Measurements from ENCODE around the gene HIP1. TPM values are rescaled to one million over a fixed set of nuclear protein-coding genes. Genes with fewer than 3 reads are reported as not detected.

HIP1 gene
- polyA plus RNA-seq, 2 of the 4 experiments (the other 2 are of a cell fraction): 17.3 to 33.4 TPM

GRCh38 chr7:75591467-75592255, 147.1 kb downstream of the HIP1 start (continued):
- TF ChIP-seq, protein P1, sequence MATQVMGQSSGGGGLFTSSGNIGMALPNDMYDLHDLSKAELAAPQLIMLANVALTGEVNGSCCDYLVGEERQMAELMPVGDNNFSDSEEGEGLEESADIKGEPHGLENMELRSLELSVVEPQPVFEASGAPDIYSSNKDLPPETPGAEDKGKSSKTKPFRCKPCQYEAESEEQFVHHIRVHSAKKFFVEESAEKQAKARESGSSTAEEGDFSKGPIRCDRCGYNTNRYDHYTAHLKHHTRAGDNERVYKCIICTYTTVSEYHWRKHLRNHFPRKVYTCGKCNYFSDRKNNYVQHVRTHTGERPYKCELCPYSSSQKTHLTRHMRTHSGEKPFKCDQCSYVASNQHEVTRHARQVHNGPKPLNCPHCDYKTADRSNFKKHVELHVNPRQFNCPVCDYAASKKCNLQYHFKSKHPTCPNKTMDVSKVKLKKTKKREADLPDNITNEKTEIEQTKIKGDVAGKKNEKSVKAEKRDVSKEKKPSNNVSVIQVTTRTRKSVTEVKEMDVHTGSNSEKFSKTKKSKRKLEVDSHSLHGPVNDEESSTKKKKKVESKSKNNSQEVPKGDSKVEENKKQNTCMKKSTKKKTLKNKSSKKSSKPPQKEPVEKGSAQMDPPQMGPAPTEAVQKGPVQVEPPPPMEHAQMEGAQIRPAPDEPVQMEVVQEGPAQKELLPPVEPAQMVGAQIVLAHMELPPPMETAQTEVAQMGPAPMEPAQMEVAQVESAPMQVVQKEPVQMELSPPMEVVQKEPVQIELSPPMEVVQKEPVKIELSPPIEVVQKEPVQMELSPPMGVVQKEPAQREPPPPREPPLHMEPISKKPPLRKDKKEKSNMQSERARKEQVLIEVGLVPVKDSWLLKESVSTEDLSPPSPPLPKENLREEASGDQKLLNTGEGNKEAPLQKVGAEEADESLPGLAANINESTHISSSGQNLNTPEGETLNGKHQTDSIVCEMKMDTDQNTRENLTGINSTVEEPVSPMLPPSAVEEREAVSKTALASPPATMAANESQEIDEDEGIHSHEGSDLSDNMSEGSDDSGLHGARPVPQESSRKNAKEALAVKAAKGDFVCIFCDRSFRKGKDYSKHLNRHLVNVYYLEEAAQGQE (IDR thresholded peaks at IDR 0.05): no peak
- TF ChIP-seq EHMT2 (IDR thresholded peaks at IDR 0.05; ENCODE audit: low read depth): no peak

DNA sequence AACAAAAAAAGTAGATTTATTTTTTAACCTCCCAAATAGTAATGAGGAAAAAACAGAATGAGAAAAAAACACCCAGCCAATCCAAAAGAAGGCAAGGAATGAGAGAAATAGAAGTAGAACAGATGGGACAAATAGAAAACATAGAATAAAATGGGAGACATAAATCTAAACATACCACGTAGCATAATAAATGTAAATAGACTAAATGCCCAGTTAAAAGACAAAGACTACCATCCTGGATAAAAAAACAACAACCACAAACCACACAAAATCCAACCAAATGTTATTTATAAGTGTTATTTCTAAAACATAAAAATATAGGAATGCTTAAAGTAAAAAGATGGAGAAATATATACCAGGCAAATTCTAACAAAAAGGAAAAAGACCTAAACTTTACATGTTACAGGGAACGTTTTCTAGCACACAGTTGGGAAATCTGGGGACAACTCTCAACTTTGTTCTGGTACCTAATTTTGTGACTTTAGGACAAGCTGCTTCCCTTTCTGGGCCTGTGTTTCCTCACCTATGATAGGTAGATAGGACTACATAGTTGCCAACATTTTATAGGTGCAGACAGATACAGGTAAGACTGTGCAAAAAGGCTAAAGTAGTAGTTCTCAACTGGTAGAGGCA, 148.3 kb downstream of the HIP1 start:
- no peak overlapping the region for H3K4me2 ChIP-seq
- POLR2A ChIA-PET: no interaction called here
- no peaks in the 10 kb centered on the region for H3K4me1 ChIP-seq
- H3K4me3 ChIP-seq: no peak overlapping the region
- DNase-seq (ENCODE audit: low read depth in 1 of 2, low spot score in 1 of 2) (no peak), FAIRE-seq (no peak), ATAC-seq (no peak)
- CTCF ChIA-PET: no interaction called here
- WGBS (ENCODE audit: missing lambda C conversion rate): 87% methylated on average over 2 of the region's 2 CpGs
- H3K27ac ChIP-seq: no peak overlapping the region
- TF ChIP-seq, protein P2, sequence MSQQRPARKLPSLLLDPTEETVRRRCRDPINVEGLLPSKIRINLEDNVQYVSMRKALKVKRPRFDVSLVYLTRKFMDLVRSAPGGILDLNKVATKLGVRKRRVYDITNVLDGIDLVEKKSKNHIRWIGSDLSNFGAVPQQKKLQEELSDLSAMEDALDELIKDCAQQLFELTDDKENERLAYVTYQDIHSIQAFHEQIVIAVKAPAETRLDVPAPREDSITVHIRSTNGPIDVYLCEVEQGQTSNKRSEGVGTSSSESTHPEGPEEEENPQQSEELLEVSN (IDR thresholded peaks at IDR 0.05; ENCODE audit: borderline replicate concordance, low read depth): no peak
- no peak for TF ChIP-seq ZC3H11A (IDR thresholded peaks at IDR 0.05)
- no peak for TF ChIP-seq RFX5 (IDR thresholded peaks at IDR 0.05)
- TF ChIP-seq ZNF302 (CRISPR knock-in tag; IDR thresholded peaks at IDR 0.05): no peak
- no peak for TF ChIP-seq NFE2L2 (conservative IDR thresholded peaks at IDR 0.05; ENCODE audit: low read length)
- no peak for TF ChIP-seq HOXA7 (CRISPR knock-in tag; IDR thresholded peaks at IDR 0.05)
- TF ChIP-seq EHMT2 (IDR thresholded peaks at IDR 0.05; ENCODE audit: low read depth): no peak
- TF ChIP-seq MAX (IDR thresholded peaks at IDR 0.05): no peak
- no peak for TF ChIP-seq CEBPB (IDR thresholded peaks at IDR 0.05)
- no peak for TF ChIP-seq HDAC2 (IDR thresholded peaks at IDR 0.05)
- TF ChIP-seq ESRRA (IDR thresholded peaks at IDR 0.05; ENCODE audit: borderline replicate concordance, low read length): no peak
- TF ChIP-seq, protein P3, sequence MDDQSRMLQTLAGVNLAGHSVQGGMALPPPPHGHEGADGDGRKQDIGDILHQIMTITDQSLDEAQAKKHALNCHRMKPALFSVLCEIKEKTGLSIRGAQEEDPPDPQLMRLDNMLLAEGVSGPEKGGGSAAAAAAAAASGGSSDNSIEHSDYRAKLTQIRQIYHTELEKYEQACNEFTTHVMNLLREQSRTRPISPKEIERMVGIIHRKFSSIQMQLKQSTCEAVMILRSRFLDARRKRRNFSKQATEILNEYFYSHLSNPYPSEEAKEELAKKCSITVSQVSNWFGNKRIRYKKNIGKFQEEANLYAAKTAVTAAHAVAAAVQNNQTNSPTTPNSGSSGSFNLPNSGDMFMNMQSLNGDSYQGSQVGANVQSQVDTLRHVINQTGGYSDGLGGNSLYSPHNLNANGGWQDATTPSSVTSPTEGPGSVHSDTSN (IDR thresholded peaks at IDR 0.05): no peak
- TF ChIP-seq, protein P1 (IDR thresholded peaks at IDR 0.05): no peak
- H3K9me3 ChIP-seq: no peaks in the 10 kb centered on the region
